ENCODE data around the gene NOD1.
A peak's percentile ranks its signal among the peaks of the same experiment; 100 is the strongest.
"Not testable (repeated sequence)": the region's sequence is repeated elsewhere in the genome, so short reads cannot be mapped to it uniquely, and the experiment has no call there.

Gene NOD1

GRCh38 chr7:30447466-30447865 lies 31.1 kb downstream of the NOD1 start:
- no peak for DNase-seq (ENCODE audit: low spot score)

DNA sequence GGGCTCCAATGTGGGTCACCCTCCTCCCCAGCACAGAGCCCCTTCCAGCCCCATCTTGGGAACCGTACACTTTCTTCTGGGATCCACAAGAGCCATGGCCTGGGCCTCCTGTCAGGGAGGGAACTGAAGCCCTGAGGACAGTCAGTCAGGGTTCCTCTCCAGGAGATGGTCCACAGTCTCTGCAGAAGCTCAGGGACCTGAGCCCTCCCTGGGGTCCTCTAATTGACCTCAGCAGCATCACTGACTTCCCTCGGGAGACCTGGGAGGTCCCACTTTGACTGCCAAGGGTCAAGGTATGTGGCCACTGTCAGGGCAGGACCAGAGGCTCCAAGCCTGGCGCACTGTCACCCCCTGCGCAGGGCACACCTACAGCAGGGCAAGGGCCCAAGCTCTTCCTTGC lies 32.3 kb downstream of the NOD1 start:
- DNase-seq (ENCODE audit: low spot score): no peak

- DNase-seq (ENCODE audit: low spot score): peak; percentile 28
Observed at GRCh38 chr7:30445770-30446169, 32.8 kb downstream of the NOD1 start.

GRCh38 chr7:30437823-30438574 lies 40.6 kb downstream of the NOD1 start:
- no peak for DNase-seq (ENCODE audit: low spot score)

DNA sequence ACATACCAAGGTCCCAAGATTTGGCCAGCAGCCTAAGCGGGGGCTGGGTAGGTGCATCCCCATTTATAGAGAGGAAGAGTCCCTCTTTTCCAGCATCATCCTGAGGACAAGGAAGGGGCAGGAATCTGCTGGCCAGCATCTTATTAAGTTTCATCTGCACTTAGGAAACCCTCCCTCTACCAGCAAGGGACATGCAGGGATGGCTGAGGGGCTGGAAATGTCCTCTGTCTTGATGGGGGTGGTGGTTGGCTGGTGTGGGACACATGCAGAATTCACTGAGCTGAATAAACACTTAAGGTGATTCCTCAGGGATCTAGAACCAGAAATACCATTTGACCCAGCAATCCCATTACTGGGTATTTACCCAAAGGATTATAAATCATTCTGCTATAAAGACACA lies 42.1 kb downstream of the NOD1 start:
- no peak for DNase-seq (ENCODE audit: low spot score)

DNA sequence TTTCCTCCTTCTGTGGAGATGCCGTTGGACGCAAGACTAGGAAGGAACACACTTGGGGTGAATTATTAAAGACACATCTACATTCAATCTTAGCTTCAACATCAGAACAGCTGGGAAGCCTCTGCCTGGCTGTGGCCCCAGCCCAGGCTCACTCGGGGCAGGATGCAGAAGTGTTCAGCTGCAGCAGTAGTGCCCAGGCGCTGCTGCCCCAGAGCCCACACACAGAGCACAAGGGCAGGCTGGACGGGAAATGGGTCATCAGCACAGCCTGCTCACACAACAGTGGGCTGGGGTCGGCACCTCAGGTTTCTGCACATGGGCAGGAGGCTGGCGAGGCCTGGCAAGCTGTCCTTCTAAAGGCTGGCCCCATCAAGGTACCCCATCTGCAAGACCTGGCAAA lies 42.5 kb downstream of the NOD1 start:
- DNase-seq (ENCODE audit: low spot score): no peak

DNA sequence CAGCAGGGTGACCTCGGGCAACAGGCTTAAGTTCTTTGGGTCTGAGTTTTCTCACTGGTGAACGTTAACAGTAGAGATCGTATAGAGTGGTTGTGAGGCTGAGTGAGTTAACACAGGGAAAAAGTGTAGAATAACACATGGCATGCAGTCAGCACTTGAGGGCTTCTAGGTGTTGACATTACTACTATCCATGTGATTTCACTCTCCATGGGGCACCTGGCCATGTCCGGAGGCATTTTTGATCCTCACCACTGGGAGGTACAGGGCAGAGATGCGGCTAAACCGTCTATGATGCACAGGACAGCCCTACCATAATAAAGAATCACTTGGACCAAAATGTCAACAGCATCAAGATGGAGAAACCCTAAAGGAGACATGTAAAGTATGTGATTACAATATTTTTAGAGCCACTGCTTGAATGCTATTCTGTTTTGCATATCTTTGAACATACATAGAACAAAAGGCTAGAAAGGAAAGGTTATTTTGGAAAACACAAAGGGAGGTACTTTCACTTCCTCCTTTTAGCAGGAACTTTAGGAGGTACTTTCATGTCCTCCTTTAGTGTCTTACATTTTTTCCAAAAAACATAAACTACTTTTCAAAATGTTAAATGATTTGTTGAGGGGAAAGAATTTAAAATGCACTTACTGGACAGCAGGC lies 44.3 kb downstream of the NOD1 start:
- no peak for DNase-seq (ENCODE audit: low spot score)

GRCh38 chr7:30433506-30433905 lies 45.1 kb downstream of the NOD1 start:
- no peak for DNase-seq (ENCODE audit: low spot score)

DNA sequence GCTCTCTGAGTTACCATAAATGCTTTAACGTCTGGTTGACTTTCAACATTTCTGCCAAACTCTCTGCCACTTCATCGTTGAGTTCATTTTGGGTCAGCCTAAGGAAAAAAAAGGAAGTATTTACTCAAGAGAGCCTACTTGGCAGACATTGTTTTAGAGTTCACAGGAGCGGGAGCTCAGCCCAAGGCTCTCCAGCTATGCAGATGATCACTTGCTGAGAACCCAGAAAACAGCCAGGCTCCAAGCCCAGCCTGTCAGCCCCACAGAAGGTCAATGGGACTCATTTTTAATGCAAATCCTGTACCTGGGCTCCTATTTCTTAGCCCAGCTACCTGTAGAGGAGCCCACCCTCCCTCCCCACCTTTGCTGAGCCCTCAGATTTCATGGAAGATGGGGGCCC lies 45.5 kb downstream of the NOD1 start:
- DNase-seq (ENCODE audit: low spot score): peak; percentile 67

- no peak for DNase-seq (ENCODE audit: low spot score)
Observed at GRCh38 chr7:30430777-30431176, 47.8 kb downstream of the NOD1 start.

DNA sequence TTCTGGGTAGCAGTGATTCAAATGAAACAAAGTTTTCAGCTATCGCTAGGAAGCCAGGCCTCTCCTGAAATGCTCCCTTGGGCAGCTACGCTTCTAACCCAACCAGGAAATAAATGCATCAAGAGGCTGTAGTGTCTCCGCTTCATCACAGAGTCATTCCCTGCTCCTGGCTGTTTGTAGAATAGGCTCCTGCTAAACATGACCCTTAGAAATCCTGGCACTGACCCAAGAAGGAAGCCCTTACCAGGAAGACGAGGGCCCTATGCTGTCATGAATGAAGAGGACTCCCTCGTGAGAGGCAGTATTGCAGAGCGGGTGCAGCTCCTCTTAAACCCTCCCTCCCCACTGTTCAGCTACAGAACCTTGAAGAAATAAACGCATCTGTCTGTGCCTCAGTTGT lies 48.3 kb downstream of the NOD1 start:
- no peak for DNase-seq (ENCODE audit: low spot score)

- DNase-seq (ENCODE audit: low spot score): no peak
Observed at GRCh38 chr7:30429156-30429530, 49.4 kb downstream of the NOD1 start.

DNA sequence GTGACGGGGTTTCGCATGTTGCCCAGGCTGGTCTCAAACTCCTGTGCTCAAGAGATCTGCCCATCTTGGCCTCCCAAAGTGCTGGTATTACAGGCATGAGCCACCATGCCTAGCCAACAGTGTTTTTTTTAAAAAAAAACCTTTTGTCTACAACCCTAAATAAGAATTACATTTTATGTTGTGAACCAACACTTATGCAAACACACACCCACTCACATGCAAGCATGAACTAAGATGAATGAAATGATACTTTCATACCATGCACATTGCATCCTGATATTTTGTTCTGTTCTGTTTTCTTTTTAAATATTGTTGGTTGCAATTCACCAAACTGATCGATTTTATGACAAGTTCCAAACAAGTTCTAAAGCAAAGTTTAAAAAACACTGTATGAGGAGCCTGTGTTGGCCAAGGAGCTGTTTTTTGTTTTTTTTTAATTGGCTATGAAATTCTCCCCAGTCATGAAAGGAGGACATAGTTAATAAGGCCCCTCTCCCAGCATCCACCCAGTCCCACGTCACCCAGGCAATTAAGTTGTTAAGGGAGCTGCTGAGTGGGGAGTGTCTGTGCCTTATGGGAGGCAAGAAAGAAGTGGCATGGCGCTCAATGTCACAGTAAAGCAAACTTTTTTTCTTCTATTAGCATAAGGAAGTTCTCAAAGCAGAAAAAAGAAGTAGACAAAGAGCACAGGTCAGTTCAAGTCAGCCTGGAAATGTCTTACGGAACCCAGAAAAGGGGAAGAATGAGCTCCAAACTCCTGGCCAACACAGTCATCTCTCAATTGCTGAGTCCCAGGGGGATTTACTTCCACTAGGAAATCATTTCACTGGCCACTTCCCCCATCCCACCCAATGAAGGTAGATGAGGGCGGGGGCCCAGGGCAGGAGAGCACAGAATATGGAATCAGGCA lies 50.1 kb downstream of the NOD1 start:
- no peak for DNase-seq (ENCODE audit: low spot score)

- DNase-seq (ENCODE audit: low spot score): no peak
Observed at GRCh38 chr7:30427296-30428070, 51.1 kb downstream of the NOD1 start.

DNA sequence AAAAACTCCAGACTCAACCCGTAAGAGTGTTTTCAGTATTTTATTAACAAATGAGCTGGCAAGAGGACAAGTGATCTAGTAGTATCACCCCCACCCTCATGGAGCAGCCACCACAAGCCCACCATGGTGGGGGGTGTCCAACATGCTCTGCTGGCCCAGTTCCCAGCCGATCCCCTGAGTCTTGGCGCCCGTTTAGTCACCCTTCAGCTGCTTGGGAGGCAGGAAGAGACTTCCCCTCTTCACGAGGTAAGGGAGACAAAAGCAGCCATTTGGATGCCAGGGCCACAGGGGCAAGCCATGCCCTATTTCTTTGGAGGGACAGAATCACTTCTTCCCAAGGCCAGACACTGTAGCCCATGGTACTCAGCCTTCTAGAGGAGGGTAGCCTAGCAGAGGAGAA lies 54.1 kb downstream of the NOD1 start:
- no peak for DNase-seq (ENCODE audit: low spot score)

DNA sequence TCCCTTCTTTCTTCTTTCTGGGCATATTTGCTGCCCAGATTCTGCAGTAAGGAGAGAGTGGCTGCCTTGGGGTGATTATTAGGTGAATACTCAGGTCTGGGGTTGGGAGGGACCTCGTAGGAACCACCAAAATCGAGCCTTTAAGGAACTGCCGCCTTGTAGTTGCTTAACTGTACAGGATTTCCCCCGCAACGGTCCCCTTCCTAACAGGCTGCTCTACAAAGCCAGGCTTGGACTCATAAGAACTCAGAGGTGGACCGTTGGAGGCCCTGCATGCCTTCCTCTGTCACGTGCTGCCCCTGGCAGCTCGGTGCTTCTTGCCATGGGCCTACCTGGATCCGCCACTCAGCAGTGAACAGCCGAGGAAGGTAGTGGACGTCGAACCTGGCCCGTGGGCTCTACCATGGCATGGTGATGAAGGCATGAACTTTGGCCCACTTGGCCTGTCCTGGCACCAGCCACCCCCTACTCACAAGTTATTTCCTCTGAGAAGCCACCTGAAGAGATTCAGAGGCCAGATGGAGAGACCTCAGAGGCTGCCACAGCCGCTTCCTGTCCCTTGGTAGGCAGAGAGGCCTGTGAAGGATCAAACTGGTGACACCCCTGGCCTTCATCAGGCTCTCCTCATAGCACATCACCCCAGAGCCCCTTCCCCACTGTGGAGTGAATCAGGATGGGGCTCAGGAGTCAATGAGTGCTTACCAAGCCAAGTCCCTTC lies 54.6 kb downstream of the NOD1 start:
- no peak for DNase-seq (ENCODE audit: low spot score)

- no peak for DNase-seq (ENCODE audit: low spot score)
Observed at GRCh38 chr7:30422922-30423321, 55.7 kb downstream of the NOD1 start.

DNA sequence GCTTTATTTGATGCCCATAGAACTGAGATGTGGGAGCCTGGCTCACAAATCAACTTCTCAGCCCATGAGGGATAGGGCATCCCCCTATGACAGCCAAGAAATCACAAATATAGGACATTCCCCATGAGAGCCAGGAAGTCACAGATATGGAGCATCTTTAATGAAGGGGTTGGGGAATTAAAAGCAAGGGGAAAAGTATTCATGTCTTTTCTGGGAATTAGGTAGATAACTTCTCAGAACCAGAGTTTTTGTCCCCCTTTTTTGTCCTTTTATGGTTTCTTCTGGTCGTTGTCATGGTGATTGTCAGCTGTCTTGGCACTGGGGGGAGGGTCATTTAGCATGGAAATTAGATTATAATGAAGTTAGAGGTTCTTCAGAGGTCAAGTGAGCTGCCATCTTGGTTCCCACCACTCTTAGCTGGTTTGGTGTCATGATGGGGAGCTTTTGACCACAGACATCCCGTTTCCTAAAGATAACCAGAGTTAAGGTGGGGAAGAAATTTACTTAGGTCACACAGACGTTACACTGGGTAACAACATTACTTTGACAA lies 56.9 kb downstream of the NOD1 start:
- no peak for DNase-seq (ENCODE audit: low spot score)

- no peak for DNase-seq (ENCODE audit: low spot score)
Observed at GRCh38 chr7:30420662-30421061, 57.9 kb downstream of the NOD1 start.

- not testable (repeated sequence) for DNase-seq (ENCODE audit: low spot score)
Observed at GRCh38 chr7:30420080-30420479, 58.5 kb downstream of the NOD1 start.

- DNase-seq (ENCODE audit: low spot score): no peak
Observed at GRCh38 chr7:30413864-30414263, 64.7 kb downstream of the NOD1 start.
